GM15510 (cell line): ENCODE measurements around the gene VAPA.

Source experiments
- POLR2A ChIP-seq: IDR thresholded peaks from 3 replicates; pipeline ENCODE4 v1.6.1; 2011; ENCODE audit warnings: borderline replicate concordance; ENCODE audit not compliant: insufficient read length; ENCODE audit errors: extremely low read depth

VAPA gene

DNA sequence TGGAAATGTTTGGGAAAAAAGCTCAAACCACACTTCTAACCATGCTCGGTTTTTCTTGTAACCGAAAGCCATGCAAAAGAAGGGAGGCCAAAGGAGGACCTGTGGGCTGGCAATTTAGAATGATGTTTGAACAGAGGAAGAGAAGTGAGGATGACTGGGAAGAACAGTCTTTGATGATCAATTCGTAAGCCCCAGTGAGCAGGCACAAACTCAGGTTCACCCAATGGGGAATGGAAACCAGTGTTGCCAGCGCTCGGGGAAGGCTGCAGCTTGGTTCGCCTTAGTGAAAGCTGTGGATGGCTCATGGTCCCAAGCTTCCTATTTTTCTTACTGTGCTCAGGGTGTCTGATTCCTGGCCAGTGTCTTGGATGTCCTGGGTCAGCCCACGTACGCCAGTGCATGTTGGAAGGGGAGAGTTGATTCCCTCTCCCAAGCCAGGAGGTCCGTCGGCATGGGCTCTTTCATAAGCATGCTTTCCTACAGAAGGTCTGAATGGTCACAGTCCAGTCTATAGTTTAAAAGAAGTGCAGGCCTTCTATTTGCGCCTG, 79.2 kb downstream of the VAPA start:
- TF ChIP-seq POLR2A, result no peak

GRCh38 chr18:9993521-9994025, 79.8 kb downstream of the VAPA start:
- no peak for TF ChIP-seq POLR2A

- no peak for TF ChIP-seq POLR2A
Measured at GRCh38 chr18:9994026-9994570, 80.3 kb downstream of the VAPA start.

DNA sequence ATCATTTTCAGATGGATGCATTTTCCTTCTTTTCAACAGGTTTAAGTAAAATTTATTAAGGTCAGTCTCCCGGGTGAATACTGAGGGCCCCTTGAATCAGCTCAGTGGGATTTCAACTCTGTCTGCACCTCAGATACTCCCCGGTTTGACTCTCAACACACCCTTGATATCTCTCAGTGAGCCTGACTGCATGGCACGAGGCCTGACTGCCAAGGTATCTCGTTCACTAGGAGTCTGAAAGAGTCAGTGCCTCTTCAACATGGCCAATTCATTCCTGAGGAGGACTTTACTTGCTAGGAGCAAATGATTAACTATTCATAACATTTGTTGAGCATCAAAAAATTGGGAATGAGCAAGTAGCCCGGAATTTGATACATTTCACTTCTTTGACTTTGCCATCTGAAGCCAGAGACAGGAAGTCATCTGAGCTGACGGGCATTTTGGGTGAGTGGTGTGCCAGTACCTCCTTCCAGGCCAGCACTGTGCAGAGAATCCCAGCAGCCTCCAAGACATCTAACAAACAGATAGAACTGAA, 81.0 kb downstream of the VAPA start:
- no peak for TF ChIP-seq POLR2A

DNA sequence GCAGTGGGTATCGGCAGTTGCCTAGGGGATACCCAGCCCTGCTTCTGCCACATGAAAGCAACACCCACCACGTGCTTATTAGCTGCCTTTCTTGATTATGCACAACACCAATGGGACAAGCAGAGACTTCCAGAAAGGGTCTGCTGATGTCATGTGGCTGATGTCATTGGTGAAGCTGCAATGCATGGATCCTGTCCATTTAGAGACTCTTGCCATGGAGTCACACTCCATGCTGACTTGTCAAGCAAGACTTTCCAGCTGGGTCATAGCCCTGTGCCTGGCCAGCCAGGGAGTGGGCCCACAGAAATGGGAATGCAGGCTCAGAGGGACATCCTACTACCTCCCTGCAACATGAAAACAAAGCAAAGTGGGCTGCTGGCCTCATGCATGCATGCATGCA, 81.8 kb downstream of the VAPA start:
- no peak for TF ChIP-seq POLR2A

DNA sequence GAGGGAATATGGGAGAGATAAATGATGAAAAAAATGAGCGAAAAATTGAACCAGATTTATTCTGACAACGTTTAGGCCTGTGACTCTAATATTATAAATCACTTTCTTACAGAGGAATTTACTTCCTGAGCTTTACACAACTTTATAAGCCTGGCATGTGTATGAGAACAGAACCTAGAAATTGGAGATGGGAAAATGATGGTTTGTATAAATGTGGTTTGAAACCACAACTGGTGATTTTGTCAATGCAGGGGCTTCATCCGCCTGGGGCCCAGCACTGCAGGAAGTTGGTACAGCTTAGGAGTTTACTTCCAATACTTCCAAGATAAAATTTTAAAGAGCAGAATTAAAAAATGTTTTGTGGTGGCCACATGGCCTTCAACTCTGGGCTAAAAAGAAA, 82.3 kb downstream of the VAPA start:
- TF ChIP-seq POLR2A, result no peak

DNA sequence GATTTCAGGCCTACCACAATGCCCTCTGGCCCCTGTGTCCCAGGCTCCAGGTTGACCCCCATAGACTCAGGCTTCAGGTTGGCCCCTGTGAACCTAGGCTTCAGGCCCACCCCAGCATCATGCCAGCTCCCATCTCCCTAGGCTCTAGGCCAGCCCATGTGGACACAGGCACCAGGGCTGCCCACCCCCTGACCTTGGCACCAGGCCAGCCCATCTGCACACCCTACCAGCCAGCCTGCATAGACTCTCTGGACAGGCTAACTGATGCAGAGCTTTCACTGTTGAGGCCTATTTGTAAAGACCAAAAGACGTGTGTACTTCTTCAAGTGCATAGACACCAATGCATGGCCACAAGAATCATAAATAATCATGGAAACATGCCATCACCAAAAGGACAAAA, 83.9 kb downstream of the VAPA start:
- TF ChIP-seq POLR2A, result no peak

- no peak for TF ChIP-seq POLR2A
Measured at GRCh38 chr18:9998330-9998729, 84.5 kb downstream of the VAPA start.

- no peak for TF ChIP-seq POLR2A
Measured at GRCh38 chr18:10002280-10002679, 88.5 kb downstream of the VAPA start.

DNA sequence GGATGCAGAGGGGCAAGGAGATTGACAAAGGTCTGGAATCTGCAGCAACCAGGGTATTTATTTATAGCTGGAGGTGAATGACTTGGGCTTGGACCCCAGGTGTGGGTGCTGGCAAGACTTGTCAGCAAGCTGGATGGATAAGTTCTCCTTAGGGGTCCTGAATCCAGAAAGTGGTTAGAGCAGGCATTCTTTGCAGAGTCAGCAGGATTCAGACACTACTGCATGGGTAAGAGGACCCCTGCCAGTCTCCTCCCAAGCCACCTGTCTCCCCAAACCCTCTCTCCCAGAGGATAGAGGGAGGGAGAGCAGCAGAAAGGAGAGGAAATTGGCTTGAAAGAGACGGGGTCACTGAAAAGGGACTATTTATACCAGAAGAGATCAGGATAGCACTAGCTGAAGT, 89.5 kb downstream of the VAPA start:
- TF ChIP-seq POLR2A, result no peak

DNA sequence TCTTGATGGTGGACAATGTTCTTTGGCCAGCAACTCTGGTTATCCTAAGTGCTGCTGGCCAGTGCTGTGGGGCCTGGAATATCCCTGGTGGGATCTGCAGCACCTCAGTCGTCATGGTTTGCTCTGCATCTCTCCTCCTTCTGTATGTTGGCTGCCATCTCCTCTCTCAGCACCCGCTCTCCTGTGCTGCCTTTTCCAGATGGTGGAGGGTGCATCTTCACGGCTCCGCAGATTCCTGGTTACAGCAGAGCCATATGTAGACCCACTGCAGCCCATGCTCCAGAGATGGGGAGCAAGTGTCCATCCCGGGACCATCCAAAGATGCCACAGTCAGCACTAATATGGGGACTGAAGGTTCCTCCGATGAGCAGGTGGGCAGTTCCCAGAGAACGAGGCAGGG, 90.0 kb downstream of the VAPA start:
- no peak for TF ChIP-seq POLR2A

DNA sequence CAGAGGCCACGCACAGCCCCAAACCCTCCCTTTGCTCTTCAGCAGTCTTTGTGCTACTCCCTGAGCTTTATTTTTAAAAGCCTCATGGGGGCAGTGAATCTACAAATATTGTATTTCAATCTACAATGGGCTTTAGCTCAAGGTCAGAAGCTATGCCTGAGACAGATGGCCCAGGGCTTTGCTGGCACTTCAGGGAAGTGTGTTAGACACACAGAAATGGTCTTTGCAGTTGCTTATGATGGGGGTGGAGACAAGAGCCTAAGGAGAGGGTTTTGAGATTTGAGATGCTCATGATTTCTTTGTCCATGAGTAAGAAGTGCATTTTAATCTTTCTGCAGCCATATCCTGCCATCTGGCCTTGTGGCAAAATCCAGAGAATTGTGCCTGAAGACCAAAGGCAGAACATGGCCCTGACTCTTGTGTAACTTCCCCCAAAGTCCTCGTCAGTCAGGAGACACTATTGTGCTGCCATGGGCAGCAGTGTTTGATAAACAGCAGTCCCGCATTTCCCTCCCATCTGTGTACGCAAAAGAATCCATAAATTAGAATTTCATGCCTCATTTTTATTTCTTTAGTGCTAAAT, 92.6 kb downstream of the VAPA start:
- TF ChIP-seq POLR2A, result no peak

- no peak for TF ChIP-seq POLR2A
Measured at GRCh38 chr18:10008006-10008647, 94.3 kb downstream of the VAPA start.
